WTC11 (cell line): ENCODE results near the gene ESR2. TPM values are rescaled to one million over a fixed set of nuclear protein-coding genes. Genes with fewer than 3 reads are reported as not detected.

Experiments used
- ATAC-seq: fragments of 200-7000 bp; cut with Tn5 transposase; 2 replicates; pipeline ENCODE4 v1.10.0; 2021; ENCODE audit warnings: mild to moderate bottlenecking, moderate library complexity
- CTCF ChIA-PET: fragments of 300-600 bp; sonication (Branson Sonifier 250); formaldehyde crosslinking; loops from one replicate; lab custom pipeline; 2021; ENCODE audit warnings: antibody characterized with exemption; lab: Charles Lee
- POLR2A ChIA-PET: fragments of 350-600 bp; sonication (Branson Sonifier 250); formaldehyde crosslinking; loops from one replicate; lab custom pipeline; 2021; ENCODE audit warnings: antibody characterized with exemption; lab: Charles Lee
- DNase-seq: peaks from one replicate; pipeline ENCODE4 v3.0.0; 2021; ENCODE audit warnings: low spot score
- H3K27ac Mint-ChIP-seq: 2 replicates; pipeline ENCODE4 v1.8.0; 2021; ENCODE audit warnings: mixed read lengths
- H3K27me3 Mint-ChIP-seq: 2 replicates; pipeline ENCODE4 v1.8.0; 2021; ENCODE audit warnings: low read depth, mild to moderate bottlenecking, moderate library complexity, mixed read lengths
- H3K36me3 Mint-ChIP-seq: 2 replicates; pipeline ENCODE4 v1.8.0; 2021; ENCODE audit warnings: mixed read lengths
- H3K4me1 Mint-ChIP-seq: 2 replicates; pipeline ENCODE4 v1.8.0; 2022; ENCODE audit warnings: mixed read lengths
- H3K4me3 Mint-ChIP-seq: 2 replicates; pipeline ENCODE4 v1.8.0; 2021; ENCODE audit warnings: mild to moderate bottlenecking, moderate library complexity, mixed read lengths
- H3K9me3 Mint-ChIP-seq: 2 replicates; pipeline ENCODE4 v1.8.0; 2021; ENCODE audit warnings: mixed read lengths
- ATF2 ChIP-seq: sonication (generic); formaldehyde crosslinking; IDR thresholded peaks from 2 replicates; pipeline ENCODE4 v1.8.1; 2022; ENCODE audit warnings: low read depth, missing genetic modification reagents, borderline replicate concordance
- EMX1 ChIP-seq: fragments of 250-450 bp; sonication (Bioruptor Pico); IDR thresholded peaks from 2 replicates; pipeline ENCODE4 v1.8.0; 2021; ENCODE audit warnings: mild to moderate bottlenecking
- ETV6 ChIP-seq: sonication (generic); formaldehyde crosslinking; IDR thresholded peaks from 2 replicates; pipeline ENCODE4 v1.8.1; 2022; ENCODE audit warnings: mild to moderate bottlenecking, missing genetic modification reagents
- FOXJ3 ChIP-seq: sonication (generic); formaldehyde crosslinking; IDR thresholded peaks from 2 replicates; pipeline ENCODE4 v1.9.0; 2021; ENCODE audit warnings: missing genetic modification reagents, mild to moderate bottlenecking, borderline replicate concordance
- MXD4 ChIP-seq: fragments of 250-450 bp; sonication (Bioruptor Pico); IDR thresholded peaks from 2 replicates; pipeline ENCODE4 v1.8.0; 2021; ENCODE audit warnings: mild to moderate bottlenecking, moderate library complexity, borderline replicate concordance
- NFE2L1 ChIP-seq: sonication (generic); formaldehyde crosslinking; IDR thresholded peaks from 2 replicates; pipeline ENCODE4 v1.8.1; 2023; ENCODE audit warnings: missing genetic modification reagents
- RORB ChIP-seq: fragments of 250-450 bp; sonication (Bioruptor Pico); IDR thresholded peaks from 2 replicates; pipeline ENCODE4 v1.9.0; 2021; ENCODE audit warnings: mild to moderate bottlenecking
- ZNF219 ChIP-seq: sonication (generic); formaldehyde crosslinking; IDR thresholded peaks from 2 replicates; pipeline ENCODE4 v1.8.0; 2023; ENCODE audit warnings: missing genetic modification reagents, mild to moderate bottlenecking, borderline replicate concordance
- ZNF281 ChIP-seq: sonication (generic); formaldehyde crosslinking; IDR thresholded peaks from 2 replicates; pipeline ENCODE4 v1.8.0; 2023; ENCODE audit warnings: mild to moderate bottlenecking, missing genetic modification reagents
- ZNF396 ChIP-seq: fragments of 250-450 bp; sonication (Bioruptor Pico); IDR thresholded peaks from 2 replicates; pipeline ENCODE4 v1.8.0; 2021; ENCODE audit warnings: mild to moderate bottlenecking, moderate library complexity, borderline replicate concordance
- total RNA-seq: library from RNA; stranded (reverse); gene quantifications from 3 replicates; pipeline ENCODE4 v1.2.3, GENCODE V29; 2021
- TF ChIP-seq, protein P1 (sequence below): fragments of 250-450 bp; sonication (Bioruptor Pico); conservative IDR thresholded peaks from 2 replicates; pipeline ENCODE4 v1.9.0; 2021; ENCODE audit warnings: mild to moderate bottlenecking
- TF ChIP-seq, protein P2 (sequence below): sonication (generic); formaldehyde crosslinking; IDR thresholded peaks from 2 replicates; pipeline ENCODE4 v1.8.1; 2022; ENCODE audit warnings: mild to moderate bottlenecking, missing genetic modification reagents, moderate library complexity, borderline replicate concordance
- TF ChIP-seq, protein P3 (sequence below): sonication (generic); formaldehyde crosslinking; IDR thresholded peaks from 2 replicates; pipeline ENCODE4 v1.8.0; 2022; ENCODE audit warnings: mild to moderate bottlenecking, missing genetic modification reagents
- TF ChIP-seq, protein P4 (sequence below): sonication (generic); formaldehyde crosslinking; IDR thresholded peaks from 2 replicates; pipeline ENCODE4 v1.8.0; 2023; ENCODE audit warnings: missing genetic modification reagents, mild to moderate bottlenecking, borderline replicate concordance
- TF ChIP-seq, protein P5 (sequence below): fragments of 250-450 bp; sonication (Bioruptor Pico); IDR thresholded peaks from 2 replicates; pipeline ENCODE4 v1.9.0; 2021; ENCODE audit warnings: mild to moderate bottlenecking, borderline replicate concordance

ESR2 gene
- total RNA-seq, 1 experiment from 2014 or later, result 0.50 TPM

DNA sequence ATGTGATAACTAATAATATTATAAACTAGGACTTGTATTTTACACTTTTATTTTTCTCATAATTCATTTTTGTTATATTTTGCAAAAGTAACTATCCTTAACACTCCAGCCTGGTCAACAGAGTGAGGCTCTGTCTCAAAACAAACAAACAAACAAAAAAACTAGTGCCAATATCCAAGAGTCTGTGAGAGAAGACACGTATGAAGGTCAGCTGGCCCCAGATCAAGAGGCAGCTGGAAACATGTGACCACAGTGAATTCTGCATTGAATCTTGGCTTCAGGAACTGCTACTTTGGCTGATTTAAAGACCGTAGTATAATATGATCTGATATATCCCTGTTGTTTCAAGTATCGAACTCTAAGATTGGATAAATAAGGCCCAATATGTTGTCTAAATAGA lies 47.0 kb downstream of the ESR2 start (continued):
- TF ChIP-seq ATF2 (CRISPR knock-in tag) (no peak), RORB (no peak), ZNF396 (CRISPR knock-in tag) (no peak), MXD4 (CRISPR knock-in tag) (no peak), EMX1 (CRISPR knock-in tag) (no peak)
- TF ChIP-seq, protein P1, sequence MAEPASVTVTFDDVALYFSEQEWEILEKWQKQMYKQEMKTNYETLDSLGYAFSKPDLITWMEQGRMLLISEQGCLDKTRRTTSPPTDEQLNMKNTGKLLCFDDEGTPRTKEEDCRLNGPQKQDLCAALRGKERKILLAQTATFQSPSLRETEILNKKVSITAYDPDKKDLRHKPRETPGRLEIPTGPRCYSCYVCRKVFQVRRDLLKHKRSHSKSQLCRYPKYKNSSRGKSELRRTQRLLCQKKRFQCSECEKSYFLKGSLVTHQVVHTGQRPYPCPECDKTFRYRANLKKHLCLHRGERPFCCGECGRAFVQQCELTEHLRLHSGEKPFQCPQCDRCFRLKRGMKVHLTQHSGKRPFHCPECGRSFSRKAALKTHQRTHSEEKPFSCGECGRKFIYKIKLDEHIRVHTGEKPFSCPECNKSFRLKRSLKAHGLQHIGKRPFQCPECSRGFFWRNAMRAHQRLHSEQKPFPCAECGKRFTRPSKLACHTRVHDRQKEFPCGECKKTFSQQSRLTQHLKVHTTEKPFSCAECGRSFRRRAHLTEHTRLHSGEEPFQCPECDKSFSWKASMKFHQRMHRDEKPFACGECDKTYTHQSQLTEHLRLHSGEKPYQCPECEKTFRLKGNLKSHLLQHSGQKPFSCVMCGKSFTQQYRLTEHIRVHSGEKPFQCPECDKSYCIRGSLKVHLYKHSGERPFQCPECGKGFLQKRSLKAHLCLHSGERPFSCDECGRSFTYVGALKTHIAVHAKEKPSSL (CRISPR knock-in tag), result no peak
- TF ChIP-seq, protein P2, sequence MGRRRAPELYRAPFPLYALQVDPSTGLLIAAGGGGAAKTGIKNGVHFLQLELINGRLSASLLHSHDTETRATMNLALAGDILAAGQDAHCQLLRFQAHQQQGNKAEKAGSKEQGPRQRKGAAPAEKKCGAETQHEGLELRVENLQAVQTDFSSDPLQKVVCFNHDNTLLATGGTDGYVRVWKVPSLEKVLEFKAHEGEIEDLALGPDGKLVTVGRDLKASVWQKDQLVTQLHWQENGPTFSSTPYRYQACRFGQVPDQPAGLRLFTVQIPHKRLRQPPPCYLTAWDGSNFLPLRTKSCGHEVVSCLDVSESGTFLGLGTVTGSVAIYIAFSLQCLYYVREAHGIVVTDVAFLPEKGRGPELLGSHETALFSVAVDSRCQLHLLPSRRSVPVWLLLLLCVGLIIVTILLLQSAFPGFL, result no peak
- TF ChIP-seq, protein P3, sequence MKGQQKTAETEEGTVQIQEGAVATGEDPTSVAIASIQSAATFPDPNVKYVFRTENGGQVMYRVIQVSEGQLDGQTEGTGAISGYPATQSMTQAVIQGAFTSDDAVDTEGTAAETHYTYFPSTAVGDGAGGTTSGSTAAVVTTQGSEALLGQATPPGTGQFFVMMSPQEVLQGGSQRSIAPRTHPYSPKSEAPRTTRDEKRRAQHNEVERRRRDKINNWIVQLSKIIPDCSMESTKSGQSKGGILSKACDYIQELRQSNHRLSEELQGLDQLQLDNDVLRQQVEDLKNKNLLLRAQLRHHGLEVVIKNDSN (CRISPR knock-in tag), result no peak
- TF ChIP-seq, all 79 proteins: peak for 0

- ChIA-PET CTCF (no interaction called here), POLR2A (no interaction called here)
- peaks cover 10% of the 10 kb centered on the region for H3K9me3 Mint-ChIP-seq
- DNase-seq (no peak), ATAC-seq (no peak)
- no peak overlapping the region for H3K27ac Mint-ChIP-seq
- H3K4me3 Mint-ChIP-seq, result no peak overlapping the region
- H3K36me3 Mint-ChIP-seq, result no peaks in the 10 kb centered on the region
- H3K4me1 Mint-ChIP-seq, result 0 out of 2 replicates have a peak, but pooled peaks cover 3% of the 10 kb centered on the region
- TF ChIP-seq NFE2L1, result no peak
- H3K27me3 Mint-ChIP-seq, result no peaks in the 10 kb centered on the region
These were observed 47.5 kb downstream of the ESR2 start for GRCh38 chr14:64246688-64247087.

DNA sequence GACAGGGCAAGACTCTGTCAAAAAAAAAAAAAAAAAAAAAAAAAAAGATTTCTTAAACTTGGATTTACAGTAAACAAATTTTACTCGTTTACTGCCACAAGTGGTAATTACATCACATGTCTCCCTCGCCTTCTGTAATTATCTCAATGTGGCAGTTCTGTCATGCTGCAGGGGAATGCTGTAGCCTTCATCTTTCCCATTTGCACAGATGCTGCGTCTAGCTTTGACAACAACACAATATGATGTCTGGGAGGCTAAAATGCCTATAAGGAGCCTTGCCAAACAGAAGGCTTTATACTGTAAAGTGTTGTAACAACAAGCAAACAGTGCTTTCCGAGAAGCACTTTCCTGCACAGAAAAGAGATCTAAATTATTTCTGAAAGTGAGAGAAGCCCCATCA lies 48.7 kb downstream of the ESR2 start:
- Mint-ChIP-seq H3K27me3 (no peaks in the 10 kb centered on the region), H3K4me3 (no peak overlapping the region), H3K36me3 (no peaks in the 10 kb centered on the region), H3K9me3 (peaks cover 10% of the 10 kb centered on the region), H3K27ac (no peak overlapping the region), H3K4me1 (no peaks in the 10 kb centered on the region)
- ChIA-PET CTCF (interaction anchor here (0.6 kb wide), 1 partner anchor 135 kb away, joined by 3 read pairs; no protein-coding TSS in a partner anchor), POLR2A (no interaction called here)
- DNase-seq (no peak), ATAC-seq (no peak)
- TF ChIP-seq ETV6, result no peak
- TF ChIP-seq, protein P4, sequence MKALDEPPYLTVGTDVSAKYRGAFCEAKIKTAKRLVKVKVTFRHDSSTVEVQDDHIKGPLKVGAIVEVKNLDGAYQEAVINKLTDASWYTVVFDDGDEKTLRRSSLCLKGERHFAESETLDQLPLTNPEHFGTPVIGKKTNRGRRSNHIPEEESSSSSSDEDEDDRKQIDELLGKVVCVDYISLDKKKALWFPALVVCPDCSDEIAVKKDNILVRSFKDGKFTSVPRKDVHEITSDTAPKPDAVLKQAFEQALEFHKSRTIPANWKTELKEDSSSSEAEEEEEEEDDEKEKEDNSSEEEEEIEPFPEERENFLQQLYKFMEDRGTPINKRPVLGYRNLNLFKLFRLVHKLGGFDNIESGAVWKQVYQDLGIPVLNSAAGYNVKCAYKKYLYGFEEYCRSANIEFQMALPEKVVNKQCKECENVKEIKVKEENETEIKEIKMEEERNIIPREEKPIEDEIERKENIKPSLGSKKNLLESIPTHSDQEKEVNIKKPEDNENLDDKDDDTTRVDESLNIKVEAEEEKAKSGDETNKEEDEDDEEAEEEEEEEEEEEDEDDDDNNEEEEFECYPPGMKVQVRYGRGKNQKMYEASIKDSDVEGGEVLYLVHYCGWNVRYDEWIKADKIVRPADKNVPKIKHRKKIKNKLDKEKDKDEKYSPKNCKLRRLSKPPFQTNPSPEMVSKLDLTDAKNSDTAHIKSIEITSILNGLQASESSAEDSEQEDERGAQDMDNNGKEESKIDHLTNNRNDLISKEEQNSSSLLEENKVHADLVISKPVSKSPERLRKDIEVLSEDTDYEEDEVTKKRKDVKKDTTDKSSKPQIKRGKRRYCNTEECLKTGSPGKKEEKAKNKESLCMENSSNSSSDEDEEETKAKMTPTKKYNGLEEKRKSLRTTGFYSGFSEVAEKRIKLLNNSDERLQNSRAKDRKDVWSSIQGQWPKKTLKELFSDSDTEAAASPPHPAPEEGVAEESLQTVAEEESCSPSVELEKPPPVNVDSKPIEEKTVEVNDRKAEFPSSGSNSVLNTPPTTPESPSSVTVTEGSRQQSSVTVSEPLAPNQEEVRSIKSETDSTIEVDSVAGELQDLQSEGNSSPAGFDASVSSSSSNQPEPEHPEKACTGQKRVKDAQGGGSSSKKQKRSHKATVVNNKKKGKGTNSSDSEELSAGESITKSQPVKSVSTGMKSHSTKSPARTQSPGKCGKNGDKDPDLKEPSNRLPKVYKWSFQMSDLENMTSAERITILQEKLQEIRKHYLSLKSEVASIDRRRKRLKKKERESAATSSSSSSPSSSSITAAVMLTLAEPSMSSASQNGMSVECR (CRISPR knock-in tag), result no peak
- TF ChIP-seq, protein P5, sequence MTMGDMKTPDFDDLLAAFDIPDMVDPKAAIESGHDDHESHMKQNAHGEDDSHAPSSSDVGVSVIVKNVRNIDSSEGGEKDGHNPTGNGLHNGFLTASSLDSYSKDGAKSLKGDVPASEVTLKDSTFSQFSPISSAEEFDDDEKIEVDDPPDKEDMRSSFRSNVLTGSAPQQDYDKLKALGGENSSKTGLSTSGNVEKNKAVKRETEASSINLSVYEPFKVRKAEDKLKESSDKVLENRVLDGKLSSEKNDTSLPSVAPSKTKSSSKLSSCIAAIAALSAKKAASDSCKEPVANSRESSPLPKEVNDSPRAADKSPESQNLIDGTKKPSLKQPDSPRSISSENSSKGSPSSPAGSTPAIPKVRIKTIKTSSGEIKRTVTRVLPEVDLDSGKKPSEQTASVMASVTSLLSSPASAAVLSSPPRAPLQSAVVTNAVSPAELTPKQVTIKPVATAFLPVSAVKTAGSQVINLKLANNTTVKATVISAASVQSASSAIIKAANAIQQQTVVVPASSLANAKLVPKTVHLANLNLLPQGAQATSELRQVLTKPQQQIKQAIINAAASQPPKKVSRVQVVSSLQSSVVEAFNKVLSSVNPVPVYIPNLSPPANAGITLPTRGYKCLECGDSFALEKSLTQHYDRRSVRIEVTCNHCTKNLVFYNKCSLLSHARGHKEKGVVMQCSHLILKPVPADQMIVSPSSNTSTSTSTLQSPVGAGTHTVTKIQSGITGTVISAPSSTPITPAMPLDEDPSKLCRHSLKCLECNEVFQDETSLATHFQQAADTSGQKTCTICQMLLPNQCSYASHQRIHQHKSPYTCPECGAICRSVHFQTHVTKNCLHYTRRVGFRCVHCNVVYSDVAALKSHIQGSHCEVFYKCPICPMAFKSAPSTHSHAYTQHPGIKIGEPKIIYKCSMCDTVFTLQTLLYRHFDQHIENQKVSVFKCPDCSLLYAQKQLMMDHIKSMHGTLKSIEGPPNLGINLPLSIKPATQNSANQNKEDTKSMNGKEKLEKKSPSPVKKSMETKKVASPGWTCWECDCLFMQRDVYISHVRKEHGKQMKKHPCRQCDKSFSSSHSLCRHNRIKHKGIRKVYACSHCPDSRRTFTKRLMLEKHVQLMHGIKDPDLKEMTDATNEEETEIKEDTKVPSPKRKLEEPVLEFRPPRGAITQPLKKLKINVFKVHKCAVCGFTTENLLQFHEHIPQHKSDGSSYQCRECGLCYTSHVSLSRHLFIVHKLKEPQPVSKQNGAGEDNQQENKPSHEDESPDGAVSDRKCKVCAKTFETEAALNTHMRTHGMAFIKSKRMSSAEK, result no peak
- TF ChIP-seq ZNF281 (CRISPR knock-in tag), result no peak
- TF ChIP-seq EMX1 (CRISPR knock-in tag), result no peak
- no peak for TF ChIP-seq ZNF219 (CRISPR knock-in tag)
- no peak for TF ChIP-seq FOXJ3 (CRISPR knock-in tag)
